ENCODE results near the gene NT5DC2.
A peak's percentile ranks its signal among the peaks of the same experiment; 100 is the strongest.

NT5DC2 gene

DNA sequence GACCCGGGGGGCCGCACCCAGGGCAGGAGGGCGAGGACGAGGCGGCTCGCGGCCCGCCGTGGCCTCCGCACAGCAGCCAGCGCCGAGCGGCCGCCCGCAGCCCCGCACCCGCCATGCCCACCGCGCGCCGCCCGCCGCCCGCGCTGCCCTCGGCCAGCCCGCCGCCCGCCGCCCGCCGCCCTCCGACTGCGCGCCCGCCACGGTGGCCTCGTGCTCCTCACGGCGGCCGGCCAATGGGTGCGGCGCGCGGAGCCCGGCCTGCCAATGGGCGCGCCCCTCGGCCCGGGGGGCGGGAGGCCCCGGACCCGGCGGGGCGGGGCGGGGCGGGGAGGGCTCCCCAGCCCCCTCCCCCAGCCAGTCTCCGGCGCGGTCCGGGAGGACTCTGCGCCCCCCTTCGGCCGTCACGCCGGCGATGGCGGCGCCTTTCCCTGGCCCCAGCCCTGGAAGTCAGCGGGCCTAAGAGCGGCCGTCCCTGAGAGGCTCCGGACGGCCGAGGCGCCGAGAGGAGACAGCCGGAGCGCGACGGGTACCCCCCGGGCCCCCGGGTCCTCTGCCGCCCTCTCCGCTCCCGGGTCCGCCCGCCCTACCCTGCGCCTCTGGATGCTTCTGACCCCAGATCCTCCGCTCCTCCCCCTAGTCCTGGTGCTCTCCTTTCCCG lies at the start of gene NT5DC2:
NT5DC2 (minus strand) TSS at position 235 of the 658 bp plus-strand sequence; CDS start at position 115, 120 bp downstream.
- peak; percentile 82 for DNase-seq

DNA sequence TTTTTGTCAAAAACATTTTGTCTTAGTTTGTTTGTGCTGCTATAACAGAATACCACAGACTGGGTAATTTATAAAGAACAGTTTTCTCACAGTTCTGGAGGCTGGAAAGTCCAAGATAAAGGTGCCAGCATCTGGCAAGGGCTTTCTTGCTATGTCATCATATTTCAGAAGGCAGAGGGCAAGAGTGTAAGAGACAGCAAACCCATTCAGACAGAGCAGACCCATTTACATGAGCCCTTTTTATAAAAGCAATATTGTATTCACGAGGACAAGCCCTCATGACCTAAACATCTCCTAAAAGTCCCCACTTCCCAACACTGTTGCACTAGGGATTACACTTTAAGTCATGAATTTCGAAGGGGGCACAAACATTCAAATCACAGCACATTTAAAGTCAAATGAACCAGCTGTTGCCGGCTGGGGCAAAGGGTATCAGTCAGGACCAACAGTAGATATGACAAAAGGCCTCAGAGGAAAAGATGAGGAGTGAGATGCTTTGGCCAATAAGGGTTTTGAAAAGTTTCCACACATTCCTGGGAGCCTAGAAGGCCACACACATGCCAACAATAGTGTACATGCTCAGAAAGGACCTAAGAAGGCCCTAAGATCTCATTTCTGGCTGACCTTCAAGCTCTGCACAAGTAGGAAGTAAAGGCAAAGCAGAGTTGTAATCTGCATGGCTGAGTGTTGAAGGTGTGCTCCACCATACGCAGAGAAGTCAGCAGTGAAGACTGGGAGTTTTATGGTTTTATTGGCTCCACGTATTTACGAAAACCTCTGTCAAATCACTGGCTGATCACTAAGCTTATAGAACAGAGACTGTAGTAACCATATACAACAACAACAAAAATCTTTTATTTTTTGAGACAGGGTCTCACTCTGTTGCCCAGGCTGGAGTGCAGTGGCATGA lies 40.7 kb upstream of the NT5DC2 start:
- DNase-seq, result no peak

DNA sequence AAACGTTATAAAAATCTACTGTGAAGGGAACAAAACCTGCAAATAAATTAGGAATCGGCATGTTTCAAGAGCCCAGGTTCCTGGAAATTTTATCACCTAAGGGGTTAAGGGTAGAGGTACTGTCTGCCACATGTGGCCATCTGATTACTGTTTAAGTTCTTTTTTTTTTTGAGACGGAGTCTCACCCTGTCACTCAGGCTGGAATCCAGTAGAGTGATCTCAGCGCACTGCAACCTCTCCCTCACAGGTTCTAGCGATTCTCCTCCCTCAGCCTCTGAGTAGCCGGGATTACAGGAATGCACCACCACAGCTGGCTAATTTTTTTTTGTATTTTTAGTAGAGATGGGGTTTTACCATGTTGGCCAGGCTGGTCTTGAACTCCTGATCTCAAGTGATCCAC lies 38.6 kb upstream of the NT5DC2 start:
- no peak for DNase-seq

DNA sequence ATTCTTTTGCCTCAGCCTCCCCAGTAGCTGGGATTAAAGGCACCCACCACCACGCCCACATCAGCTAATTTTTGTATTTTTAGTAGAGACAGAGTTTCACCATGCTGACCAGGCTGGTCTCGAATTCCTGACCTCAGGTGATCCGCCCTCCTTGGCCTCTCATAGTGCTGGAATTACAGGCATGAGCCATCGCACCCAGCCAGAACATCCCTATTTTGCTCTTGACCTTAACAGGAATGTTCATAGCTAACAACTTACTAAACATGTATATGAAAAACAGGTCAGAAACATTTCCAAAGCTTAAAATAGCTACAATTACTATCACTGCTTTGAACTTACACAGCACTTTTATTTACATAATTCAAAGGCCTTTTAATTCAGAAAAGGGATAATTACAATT lies 36.4 kb upstream of the NT5DC2 start:
- no peak for DNase-seq

DNA sequence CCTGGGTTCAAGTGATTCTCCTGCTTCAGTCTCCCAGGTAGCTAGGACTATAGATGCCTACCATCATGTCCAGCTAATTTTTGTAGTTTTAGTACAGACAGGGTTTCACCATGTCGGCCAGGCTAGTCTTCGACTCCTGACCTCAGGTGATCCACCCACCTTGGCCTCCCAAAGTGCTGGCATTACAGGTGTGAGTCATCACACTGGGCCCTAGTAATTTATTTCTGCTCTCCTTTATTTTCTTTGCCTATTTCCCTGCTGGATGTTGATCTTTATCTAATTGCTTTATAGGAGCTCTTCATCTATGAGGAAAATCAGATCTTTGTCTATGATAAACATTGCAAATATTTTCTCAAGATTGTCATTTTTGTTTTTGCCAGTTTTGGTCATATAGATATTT lies 34.4 kb upstream of the NT5DC2 start:
- DNase-seq, result no peak

DNA sequence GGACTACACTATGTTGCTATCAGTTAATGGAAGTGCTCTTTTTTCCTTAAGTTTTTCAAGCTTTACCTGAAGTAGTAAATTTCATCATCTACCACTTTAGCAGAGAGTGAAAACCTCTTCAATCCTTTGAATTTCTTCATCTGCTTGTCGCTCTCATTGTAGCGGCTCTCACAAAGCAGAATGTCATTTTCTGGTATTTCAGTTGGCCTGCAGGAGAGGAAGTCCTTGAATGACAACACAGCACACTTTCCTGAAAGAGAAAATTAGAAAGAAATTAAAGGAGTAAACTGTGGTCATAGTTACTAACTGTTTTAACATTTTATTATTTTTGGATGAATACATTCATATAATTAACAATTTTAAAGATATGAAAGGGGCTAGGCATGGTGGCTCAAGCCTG lies 30.3 kb upstream of the NT5DC2 start:
- DNase-seq, result no peak

DNA sequence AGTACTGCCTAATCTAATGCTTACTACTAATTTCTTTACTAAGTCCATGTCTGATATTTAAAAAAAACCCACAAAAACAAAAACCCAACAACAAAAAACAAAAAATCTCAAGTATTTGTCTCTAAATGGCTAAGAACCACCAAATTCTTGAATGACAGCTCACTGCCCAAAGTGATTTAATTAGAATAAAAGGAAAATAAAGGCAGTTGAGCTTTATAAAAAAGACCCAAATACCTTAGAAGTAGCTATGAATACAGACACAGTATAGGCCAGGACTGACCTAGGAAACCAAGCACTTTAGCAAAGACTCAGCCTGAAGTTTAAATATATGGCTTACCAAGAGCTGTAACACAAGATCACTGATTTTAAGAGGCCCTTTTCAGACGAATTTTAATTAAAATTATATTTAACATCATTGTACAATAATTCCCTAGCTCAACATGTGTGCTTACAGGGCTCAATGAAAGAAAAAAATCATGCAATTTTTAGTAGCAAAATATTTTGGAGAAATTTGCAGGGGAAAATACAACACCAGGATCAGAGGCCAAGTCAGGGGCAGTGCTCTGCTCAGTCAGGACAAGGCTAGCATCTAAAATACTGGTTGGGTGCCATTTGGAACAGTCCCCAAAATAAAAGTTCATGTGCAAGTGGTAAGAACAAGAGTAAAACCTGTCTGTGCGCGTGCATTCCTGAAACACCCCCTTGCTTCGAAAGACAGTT lies 27.5 kb upstream of the NT5DC2 start:
- no peak for DNase-seq

DNA sequence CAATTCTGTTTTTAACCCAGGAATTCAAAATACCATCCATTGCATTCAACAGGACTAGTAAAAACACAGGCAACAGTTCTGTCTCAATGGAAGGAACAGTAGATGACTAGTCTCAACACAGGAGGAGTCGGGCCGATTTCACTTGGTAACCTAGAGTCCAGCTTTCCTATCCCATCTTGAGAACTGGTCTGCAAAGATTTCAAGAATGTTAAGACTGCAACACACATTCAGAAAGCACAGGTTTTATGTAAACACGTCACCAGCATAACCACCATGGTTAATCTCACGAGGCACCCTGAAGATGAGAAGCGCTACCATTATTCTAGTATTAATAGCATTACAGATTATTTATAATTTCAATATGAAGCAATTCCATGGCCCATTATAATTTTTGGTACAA lies 24.8 kb upstream of the NT5DC2 start:
- DNase-seq, result no peak

DNA sequence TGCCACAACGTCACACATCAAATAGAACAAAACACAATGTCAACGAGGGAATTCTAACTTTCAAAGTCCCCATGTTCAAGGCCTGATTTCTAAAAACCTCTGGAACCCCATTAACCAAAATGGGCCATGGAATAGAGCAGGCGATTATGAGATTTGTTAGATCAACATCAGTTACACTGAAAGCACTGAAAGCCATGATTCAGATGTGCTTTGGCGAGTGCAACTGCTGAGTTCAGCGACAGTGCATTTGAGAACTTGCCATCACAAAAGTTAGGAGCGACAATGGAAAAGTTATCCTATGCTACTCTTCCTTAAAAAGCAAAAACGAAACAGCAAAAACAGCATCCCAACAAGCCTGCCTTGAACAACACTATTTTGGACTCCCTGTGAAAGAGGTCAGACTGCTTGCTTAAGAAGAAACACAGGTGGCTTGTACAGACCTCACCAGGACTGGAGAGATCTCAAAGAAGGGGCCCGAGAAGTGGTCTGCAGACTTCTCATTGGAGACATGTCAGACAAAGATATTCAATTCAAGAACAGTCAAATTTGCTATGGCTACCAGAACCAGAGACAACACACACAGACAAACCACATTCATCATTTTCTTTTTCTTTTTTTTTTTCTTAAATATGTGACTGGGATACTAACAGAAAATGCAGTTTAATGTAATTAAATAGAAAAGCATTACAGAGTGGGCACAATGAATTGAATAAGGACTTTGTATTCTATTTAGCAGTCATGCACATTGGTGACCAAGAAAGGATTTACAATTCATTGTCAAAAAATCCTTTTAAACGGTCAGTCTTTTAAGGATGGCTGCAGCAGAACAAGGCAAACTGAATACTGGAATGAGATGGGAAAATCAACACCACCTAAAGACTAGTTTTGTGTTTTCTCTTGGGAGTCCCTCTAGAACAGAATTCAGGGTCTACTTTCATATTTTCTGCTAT lies 23.6 kb upstream of the NT5DC2 start:
- no peak for DNase-seq

DNA sequence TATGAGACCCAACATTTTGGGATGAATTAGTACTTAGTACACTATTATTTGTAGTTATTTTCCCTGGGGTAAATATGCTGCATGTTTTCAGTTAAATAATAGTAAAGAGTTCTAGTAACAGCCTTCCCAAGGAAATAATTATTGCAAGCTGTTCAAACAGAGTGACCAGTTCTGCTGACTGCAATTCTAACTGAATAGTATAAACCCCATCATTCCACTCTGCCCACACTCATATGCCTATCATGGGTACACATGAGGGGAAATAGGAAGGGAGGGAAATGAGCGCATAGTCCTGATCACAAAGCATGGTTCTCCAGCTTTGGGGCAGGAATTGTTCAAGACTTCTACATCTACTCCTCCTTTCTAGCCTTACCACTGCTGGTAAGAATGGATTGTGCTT lies 21.4 kb upstream of the NT5DC2 start:
- no peak for DNase-seq

DNA sequence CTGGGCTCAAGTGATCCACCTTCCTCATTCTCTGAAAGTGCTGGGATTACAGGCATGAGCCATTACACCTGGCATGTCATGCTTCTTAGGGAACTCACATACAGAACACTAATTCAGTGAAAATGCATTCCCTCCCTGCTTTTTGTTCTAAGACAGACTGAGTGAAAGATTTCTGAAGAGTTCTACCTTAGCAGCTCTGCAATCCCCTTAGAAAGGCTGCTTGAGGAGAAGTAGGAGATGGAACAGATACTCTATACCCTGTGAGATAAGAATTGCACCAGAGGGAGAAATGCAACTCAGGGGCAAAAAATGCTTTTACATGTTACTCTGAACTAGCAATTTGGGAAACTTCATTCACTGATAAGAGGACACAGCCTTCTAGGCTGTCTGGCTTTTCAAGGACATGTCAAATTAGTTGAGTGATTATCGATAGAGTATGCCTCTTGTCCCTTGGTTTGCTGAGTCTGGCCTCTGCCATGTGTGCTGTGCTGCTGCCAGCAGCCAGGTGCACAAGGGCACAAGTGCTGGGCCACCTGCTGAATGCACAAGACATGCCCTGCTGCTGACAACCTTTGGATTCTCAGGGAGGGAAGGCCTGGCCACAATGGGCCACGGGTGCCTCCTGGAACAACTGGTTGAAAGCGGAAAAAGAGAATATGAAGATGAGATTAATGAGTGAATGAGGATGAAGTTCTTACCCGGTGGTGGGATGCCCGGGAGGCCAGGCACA lies 20.5 kb upstream of the NT5DC2 start:
- no peak for DNase-seq

DNA sequence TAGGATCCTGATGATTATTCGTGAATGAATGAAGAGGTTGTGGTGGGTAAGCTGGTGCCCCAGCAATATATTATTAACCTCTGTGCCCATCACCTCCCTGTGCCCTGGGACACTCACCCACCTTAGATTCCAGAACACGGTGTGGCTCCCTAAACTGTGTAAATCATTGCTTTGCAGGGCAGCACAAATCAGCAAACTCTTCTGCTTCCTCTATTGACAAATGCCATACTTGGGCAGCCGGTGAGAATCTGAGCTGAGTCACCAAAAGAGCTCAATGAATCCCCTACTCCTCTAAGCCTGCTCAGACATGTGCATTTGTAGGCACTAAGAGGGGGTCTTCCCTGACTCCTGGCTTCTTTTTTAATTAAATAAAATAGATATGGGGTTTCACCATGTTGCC lies 18.4 kb upstream of the NT5DC2 start:
- no peak for DNase-seq

DNA sequence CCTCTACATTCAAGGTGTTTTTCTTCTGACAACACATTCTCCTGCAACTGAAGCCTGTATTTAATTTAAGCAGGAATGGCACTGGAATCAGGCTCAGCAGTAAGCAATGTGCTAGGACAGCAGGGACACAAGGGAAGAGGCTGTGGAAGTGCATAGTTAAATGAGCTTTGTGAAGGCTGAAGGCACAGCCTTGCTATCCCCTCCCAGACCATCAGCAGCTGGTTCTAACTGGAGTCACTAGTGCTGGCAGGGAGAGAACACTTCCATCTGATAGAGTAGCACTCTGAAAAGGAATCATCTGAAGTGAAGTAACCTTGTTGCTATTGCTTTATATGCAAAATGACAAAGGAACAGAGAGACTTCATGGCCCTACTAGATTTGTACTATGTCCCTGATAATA lies 17.5 kb upstream of the NT5DC2 start:
- DNase-seq, result no peak

DNA sequence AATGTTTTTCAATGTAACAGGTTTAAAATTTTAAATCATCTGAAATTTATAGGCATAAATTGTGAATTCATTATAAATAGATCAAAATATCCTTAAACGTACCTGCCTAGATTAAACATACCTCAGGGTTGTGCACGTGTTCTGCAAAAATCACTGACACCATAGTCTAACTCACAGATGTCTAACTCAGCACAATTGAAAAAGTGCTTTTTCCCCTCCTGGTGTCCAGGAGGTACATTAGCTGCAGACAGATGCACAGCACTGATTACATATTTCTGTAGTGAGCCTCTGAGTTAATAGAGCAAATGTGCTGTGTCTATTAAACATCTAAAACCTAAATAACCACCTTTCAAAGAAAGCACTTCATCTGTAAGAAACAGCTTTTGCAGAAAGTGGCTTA lies 13.5 kb upstream of the NT5DC2 start:
- no peak for DNase-seq

DNA sequence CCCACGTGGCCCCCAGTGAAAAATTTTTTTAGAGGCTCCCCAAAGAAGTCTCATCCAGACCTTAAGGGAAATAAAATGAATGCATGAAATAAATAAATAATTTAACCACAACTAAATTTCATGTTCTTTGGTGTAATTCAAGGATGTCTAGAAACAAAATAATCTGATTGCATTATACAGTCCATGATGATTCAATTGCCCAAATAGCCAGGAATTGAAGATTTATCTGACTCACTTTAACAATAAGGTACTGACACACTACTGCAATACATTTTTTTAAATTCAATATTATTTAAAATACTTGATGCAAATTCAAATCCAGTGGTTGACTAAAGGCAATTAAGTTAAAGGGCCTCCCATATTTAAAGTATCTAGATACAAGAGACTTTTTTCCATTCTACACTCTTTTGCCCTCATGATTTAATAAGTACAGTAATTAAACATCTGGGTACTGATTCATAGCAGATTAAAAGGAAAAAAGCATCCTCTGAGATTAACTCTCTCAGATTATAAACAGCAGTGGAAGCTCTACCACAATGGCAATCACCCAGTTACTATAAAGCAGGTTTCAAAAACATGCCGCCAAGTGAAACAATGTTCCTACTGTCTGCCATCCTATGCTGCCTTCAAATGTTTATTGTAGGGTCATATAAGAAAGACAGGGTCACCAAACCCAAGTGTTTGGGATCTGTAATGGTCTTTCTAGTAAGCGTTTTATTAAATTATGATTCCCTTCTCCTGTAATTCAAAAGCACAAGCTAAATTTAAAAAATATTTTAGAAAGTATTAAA lies 12.6 kb upstream of the NT5DC2 start:
- no peak for DNase-seq

DNA sequence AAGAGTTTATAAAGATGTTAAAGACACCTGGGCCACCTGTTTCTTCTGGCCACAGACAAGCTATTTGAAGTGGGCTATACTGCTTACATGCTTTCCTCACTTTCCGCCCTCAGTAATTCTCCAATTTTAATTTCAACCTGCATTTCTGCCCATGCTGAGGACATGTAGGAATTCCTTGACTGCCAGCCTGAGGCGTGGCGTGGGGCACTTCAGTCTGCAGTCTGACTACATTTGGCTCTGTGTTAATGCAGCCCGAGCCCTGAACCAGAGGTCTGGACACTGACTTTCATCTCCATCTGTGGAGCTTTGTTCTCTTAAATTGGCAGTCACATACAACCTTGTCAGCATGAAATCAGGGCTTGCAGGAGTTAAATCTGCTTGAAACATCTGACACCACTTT lies 11.3 kb upstream of the NT5DC2 start:
- no peak for DNase-seq

DNA sequence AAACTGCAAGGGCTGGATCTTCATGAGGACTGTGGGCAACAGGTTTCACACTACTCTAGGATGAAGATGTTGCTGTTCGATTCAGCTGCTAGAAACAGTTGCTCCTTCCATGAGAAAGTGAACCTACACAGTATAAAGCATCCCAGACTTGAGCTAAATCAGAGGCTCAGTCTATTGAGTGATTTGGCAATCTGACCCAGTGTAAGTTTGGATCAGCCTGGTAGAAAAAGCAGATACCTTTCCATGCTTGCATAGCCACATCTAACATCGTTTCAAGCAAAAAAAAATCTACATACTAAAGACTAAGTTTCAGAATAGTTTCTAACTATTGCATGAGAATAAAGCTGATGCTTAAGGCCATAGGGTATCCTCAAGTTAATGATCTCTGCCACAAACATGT lies 7.4 kb upstream of the NT5DC2 start:
- DNase-seq, result no peak

DNA sequence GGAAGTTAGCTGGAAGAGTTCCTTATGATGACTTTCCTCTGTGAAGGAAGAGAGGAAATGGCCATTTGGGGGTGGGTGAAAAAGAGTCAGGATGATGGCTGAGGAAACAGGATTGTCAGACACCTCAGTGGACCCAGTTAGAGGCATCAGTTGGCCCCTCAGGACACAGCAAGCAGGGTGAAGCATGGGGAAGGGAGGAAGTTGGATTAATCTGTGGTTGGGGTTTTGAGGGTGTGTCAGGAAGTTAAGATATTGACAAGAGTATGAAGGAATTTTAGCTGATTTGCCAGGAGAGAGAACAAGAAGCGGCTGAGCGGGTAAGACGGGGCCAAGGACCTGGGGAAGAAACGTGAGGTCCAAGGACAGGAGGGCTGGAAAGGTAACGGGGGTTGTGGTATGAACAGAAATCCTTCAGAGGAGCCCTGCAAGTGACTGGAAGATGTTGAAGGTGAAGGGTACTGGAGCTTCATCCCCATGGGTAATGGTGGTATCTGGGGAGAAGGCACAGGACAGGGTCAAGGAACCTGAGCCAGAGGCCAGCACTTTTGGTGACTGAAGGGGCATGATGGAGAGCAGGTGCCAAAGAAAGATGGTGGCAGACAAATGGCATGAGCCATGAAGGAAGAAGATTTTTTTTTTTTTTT lies 5.5 kb upstream of the NT5DC2 start:
- no peak for DNase-seq

DNA sequence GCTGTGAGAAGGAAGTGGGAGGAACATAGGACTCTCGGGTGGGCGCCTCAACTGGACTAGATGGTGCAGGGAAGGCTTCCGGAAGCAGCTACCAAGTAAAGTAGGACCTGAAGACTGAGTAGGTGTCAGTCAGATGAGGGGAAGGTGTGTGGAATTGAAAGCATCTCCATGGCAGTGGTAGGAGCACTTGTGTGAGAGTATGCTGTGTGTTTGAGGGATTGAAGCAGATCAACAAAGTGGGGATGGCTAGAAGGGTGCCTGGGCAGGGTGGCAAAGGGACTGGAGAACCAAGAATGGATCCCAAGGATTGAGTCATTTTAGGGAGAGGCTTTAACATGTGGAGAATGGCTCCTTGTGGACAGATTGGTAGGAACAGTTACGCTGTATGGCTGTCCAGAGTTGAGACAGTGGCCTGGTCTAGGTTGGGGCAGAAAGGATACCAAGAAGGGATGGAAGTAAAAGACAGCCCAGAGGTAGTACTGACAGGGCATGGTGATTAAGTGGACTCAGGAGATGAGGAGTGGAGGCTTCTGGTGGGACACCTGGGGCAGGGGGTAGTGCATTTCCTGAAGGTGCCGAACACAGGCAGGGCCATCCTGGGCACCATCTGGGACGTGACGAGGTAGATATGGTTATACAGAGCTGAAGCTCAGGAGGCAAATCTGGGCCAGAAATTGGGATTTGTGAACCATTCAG lies 4.2 kb upstream of the NT5DC2 start:
- DNase-seq, result no peak

DNA sequence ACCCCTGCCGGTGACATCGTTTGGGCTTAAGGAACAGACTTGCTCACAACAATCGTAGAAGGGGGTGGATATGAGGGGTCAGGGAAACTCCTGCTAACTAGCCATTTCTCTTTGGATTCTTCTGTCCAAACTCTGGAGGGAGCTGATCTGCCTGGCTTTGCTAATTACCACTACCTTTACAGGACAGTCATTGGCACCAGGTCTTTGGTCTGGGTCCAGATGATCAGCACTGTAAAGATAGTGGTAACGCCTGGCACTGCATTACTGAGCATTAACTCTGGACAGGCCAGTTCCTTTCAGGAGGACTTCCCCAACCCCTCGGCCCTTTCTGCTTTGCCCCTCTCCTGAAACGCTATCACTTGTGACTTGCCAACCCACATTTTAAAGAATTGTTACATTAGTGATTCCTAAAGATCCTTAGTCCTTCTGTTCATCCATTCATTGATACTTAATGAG lies 3.5 kb upstream of the NT5DC2 start:
- peak; percentile 46 for DNase-seq

All from islet precursor cell (in vitro differentiated cells).